Loucy (cell line): Measurements from ENCODE around the gene MPND.

Source experiments
- EZH2phosphoT487 ChIP-seq: fragments of 200-600 bp; IDR thresholded peaks from 2 replicates; pipeline ENCODE4 v1.6.1; 2018; ENCODE audit warnings: antibody characterized with exemption, mild to moderate bottlenecking, moderate library complexity, borderline replicate concordance
- TF ChIP-seq, protein P1 (sequence below): fragments of 200-600 bp; sonication (generic); conservative IDR thresholded peaks from 2 replicates; pipeline ENCODE4 v1.5.1; 2014; ENCODE audit warnings: mild to moderate bottlenecking, antibody characterized with exemption, low read length

DNA sequence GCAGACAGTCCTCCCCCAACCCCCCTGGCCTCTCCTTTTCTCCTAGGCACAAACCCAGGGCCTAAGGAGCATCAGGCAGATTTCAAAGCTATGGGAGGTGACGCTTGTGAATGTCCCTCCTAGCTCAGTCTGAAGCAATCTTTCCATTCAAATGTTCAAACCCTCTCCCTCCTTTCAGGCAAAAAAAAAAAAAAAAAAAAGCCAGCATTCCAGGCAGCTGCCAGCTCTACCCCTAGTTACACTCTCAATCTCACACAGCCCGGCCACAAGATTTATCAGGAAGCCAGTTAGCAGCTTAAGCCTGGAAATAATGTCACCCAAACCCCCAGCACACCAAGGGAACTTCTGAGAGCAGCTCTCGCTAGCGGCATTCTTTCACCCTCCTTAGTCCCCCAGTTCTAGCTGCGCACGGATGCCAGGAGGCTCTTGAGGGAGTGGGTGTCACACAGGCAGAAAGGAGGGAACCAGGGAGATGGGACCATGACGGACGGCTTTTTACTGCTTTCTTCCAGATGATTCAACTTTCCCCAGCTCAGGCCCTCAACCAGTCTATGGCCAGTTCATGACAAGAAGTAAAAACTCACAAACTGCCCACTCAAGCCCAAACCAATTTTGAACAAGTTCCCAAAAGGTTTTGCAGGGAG lies 50.7 kb downstream of the MPND start:
- TF ChIP-seq, protein P1, sequence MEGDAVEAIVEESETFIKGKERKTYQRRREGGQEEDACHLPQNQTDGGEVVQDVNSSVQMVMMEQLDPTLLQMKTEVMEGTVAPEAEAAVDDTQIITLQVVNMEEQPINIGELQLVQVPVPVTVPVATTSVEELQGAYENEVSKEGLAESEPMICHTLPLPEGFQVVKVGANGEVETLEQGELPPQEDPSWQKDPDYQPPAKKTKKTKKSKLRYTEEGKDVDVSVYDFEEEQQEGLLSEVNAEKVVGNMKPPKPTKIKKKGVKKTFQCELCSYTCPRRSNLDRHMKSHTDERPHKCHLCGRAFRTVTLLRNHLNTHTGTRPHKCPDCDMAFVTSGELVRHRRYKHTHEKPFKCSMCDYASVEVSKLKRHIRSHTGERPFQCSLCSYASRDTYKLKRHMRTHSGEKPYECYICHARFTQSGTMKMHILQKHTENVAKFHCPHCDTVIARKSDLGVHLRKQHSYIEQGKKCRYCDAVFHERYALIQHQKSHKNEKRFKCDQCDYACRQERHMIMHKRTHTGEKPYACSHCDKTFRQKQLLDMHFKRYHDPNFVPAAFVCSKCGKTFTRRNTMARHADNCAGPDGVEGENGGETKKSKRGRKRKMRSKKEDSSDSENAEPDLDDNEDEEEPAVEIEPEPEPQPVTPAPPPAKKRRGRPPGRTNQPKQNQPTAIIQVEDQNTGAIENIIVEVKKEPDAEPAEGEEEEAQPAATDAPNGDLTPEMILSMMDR = no peak
- no peak for TF ChIP-seq EZH2phosphoT487
